Mucosa of descending colon (tissue), 3 donors: Measurements from ENCODE around the gene GART. TPM values are rescaled to one million over a fixed set of nuclear protein-coding genes. Genes with fewer than 3 reads are reported as not detected.
A peak's percentile ranks its signal among the peaks of the same experiment; 100 is the strongest.

Experiments
- ATAC-seq: fragments of 200-7000 bp; cut with Tn5 transposase; one replicate; pipeline ENCODE4 v1.9.1; 2020; ENCODE audit warnings: mild to moderate bottlenecking, moderate library complexity
- DNase-seq, 3 donors: peaks; one replicate each; pipeline ENCODE4 v3.0.0-alpha.2; 2020
- H3K36me3 ChIP-seq: fragments of 200-600 bp; one replicate; pipeline ENCODE4 v1.8.0; 2021; ENCODE audit warnings: low read depth, mild to moderate bottlenecking
- H3K4me1 ChIP-seq: fragments of 200-600 bp; one replicate; pipeline ENCODE4 v1.8.0; 2021; ENCODE audit warnings: low read depth, mild to moderate bottlenecking
- H3K4me3 ChIP-seq: fragments of 200-600 bp; one replicate; pipeline ENCODE4 v1.8.0; 2021; ENCODE audit warnings: mild to moderate bottlenecking
- H3K9me3 ChIP-seq: fragments of 200-600 bp; one replicate; pipeline ENCODE4 v1.8.0; 2021; ENCODE audit warnings: mild to moderate bottlenecking
- intact Hi-C, 2 donors: fragments of 100-400 bp; cut with DNase I in 1 of 2; cut with micrococcal nuclease in 1 of 2; formaldehyde crosslinking; loops; one replicate each; pipeline versions ENCODE4 v1.11.0 to v1.11.1; 2022; cut with DNase I, micrococcal nuclease
- total RNA-seq, 3 donors: library from RNA; stranded (reverse); fragmentation: NEBNext Ultra II Directional in 2 of 3; extraction: Animal tissue kit (Norgen Biotek cat#: 25700) in 2 of 3; gene quantifications; one replicate each; pipeline versions ENCODE4 v1.2.1 to v1.2.4, GENCODE V29; 2021 to 2023
- TF ChIP-seq, protein P1 (sequence below): fragments of 200-600 bp; IDR thresholded peaks from one replicate; pipeline ENCODE4 v1.8.0; 2022; ENCODE audit warnings: antibody characterized with exemption, mild to moderate bottlenecking
- donor health status: DM: no; HTN: no; CAD: no; lungs with moderate emphysema.
- donor health status: DM: no; HTN: no; CAD: no.
- donor health status: DM: no; HTN: yes; CAD: no.

The GART gene
- total RNA-seq, 3 donors from 2014 or later = 45.5 to 57.2 (median 55.6) TPM

DNA sequence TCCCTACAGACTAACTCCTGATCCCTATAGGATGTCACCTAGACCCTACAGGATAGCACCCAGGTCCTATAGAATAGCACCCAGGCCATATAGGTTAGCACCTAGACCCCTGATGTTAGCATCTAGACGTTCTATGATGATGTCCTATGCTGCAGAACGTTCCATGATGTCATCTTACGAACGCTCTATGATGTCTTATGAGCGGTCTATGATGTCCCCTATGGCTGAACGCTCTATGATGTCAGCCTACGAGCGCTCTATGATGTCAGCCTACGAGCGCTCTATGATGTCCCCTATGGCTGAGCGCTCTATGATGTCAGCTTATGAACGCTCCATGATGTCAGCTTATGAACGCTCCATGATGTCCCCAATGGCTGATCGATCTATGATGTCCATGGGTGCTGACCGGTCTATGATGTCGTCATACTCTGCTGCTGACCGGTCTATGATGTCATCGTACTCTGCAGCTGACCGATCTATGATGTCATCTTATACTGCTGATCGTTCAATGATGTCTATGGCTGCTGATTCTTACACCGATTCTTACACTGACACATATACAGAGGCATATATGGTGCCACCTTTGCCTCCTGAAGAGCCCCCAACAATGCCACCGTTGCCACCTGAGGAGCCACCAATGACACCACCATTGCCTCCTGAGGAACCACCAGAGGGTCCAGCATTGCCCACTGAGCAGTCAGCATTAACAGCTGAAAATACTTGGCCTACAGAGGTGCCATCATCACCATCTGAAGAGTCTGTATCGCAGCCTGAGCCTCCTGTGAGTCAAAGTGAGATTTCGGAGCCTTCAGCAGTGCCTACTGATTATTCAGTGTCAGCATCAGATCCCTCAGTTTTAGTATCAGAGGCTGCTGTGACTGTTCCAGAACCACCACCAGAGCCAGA lies 10.4 kb upstream of the GART start:
- Histone ChIP-seq H3K4me3 (no peak overlapping the region), H3K9me3 (no peaks in the 10 kb centered on the region), H3K36me3 (peaks cover 29% of the 10 kb centered on the region), H3K4me1 (peaks cover 4% of the 10 kb centered on the region)
- TF ChIP-seq, protein P1, sequence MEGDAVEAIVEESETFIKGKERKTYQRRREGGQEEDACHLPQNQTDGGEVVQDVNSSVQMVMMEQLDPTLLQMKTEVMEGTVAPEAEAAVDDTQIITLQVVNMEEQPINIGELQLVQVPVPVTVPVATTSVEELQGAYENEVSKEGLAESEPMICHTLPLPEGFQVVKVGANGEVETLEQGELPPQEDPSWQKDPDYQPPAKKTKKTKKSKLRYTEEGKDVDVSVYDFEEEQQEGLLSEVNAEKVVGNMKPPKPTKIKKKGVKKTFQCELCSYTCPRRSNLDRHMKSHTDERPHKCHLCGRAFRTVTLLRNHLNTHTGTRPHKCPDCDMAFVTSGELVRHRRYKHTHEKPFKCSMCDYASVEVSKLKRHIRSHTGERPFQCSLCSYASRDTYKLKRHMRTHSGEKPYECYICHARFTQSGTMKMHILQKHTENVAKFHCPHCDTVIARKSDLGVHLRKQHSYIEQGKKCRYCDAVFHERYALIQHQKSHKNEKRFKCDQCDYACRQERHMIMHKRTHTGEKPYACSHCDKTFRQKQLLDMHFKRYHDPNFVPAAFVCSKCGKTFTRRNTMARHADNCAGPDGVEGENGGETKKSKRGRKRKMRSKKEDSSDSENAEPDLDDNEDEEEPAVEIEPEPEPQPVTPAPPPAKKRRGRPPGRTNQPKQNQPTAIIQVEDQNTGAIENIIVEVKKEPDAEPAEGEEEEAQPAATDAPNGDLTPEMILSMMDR = no peak
- peak; percentile 16 for ATAC-seq
- DNase-seq = no peak
- intact Hi-C loops = no loop called here

GRCh38 chr21:33551664-33552063 lies 9.7 kb upstream of the GART start:
- TF ChIP-seq, protein P1 = no peak
- Histone ChIP-seq H3K36me3 (peaks cover 29% of the 10 kb centered on the region), H3K4me3 (no peak overlapping the region), H3K9me3 (no peaks in the 10 kb centered on the region), H3K4me1 (peaks cover 4% of the 10 kb centered on the region)
- no peak for ATAC-seq
- DNase-seq = no peak
- intact Hi-C loops = no loop called here

GRCh38 chr21:33550772-33551660 lies 9.1 kb upstream of the GART start:
- H3K36me3 ChIP-seq = peaks cover 29% of the 10 kb centered on the region
- no peak overlapping the region for H3K4me3 ChIP-seq
- H3K4me1 ChIP-seq = peaks cover 2% of the 10 kb centered on the region
- ATAC-seq (peak; percentile 8), DNase-seq (no peak)
- intact Hi-C loops = no loop called here
- no peaks in the 10 kb centered on the region for H3K9me3 ChIP-seq
- TF ChIP-seq, protein P1 = no peak

GRCh38 chr21:33549848-33550771 lies 8.2 kb upstream of the GART start:
- intact Hi-C loops = no loop called here
- peaks cover 7% of the 10 kb centered on the region for H3K4me1 ChIP-seq
- TF ChIP-seq, protein P1 = no peak
- H3K4me3 ChIP-seq = no peak overlapping the region
- peaks cover 29% of the 10 kb centered on the region for H3K36me3 ChIP-seq
- no peaks in the 10 kb centered on the region for H3K9me3 ChIP-seq
- DNase-seq (no peak), ATAC-seq (peak; percentile 10)

GRCh38 chr21:33546086-33546485 lies 4.2 kb upstream of the GART start:
- H3K9me3 ChIP-seq = no peaks in the 10 kb centered on the region
- intact Hi-C loops = no loop called here
- TF ChIP-seq, protein P1 = no peak
- no peak overlapping the region for H3K4me3 ChIP-seq
- H3K36me3 ChIP-seq = peaks cover 21% of the 10 kb centered on the region
- ATAC-seq (no peak), DNase-seq (no peak)
- peaks cover 22% of the 10 kb centered on the region for H3K4me1 ChIP-seq
